Measurements from ENCODE around the gene KRT1. TPM values are rescaled to one million over a fixed set of nuclear protein-coding genes. Genes with fewer than 3 reads are reported as not detected.

The KRT1 gene
- total and polyA plus RNA-seq, 10 of the 15 experiments (the other 5 are each of a cell fraction or from before 2014, with no cell fraction given) = not detected

DNA sequence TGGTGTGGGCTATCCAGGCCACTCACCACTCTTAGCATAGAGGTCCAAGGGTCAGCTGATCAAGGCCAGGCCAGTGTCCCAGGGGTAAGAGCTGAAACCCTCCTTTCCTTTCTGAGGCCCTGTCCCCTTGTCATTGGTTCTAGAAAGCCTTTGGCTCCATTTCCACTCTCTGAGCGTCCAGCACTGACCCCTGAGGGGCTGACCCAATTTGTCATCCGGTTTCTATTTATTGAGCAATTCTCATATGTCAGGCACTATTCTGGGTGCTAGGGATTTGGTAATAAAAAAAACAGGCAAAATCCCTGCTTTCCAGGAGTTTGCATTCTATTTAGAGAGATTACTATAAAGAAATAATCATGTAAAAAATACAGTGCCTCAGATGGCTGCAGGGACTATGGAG is 19.8 kb upstream of the KRT1 start:
- Histone ChIP-seq H3K4me2 (ENCODE audit: control insufficient read depth, insufficient read depth) (no peak overlapping the region), H3K4me1 (ENCODE audit: control insufficient read depth, insufficient read depth, low read length) (no peaks in the 10 kb centered on the region), H3K27me3 (replicated peaks in 1 of 2; ENCODE audit: control insufficient read depth in 2 of 2, insufficient read depth in 2 of 2, low read length in 1 of 2) (peaks cover 1 to 2% of the 10 kb centered on the region in 2 experiments; a peak in 2 of 4 replicates), H3K4me3 (no peak overlapping the region), H3K27ac (ENCODE audit: control insufficient read depth, insufficient read depth) (no peak overlapping the region), H3K9me3 (replicated peaks; ENCODE audit: control insufficient read depth, insufficient read depth, low read length) (no peaks in the 10 kb centered on the region), H3K9ac (ENCODE audit: control insufficient read depth, insufficient read depth, low read length) (no peak overlapping the region), H2AFZ (ENCODE audit: control insufficient read depth, low read depth, low read length) (no peak overlapping the region), H3K79me2 (ENCODE audit: control insufficient read depth, insufficient read depth, low read length) (no peaks in the 10 kb centered on the region), H4K20me1 (ENCODE audit: control insufficient read depth, insufficient read depth) (no peaks in the 10 kb centered on the region), H3K36me3 (ENCODE audit: control insufficient read depth in 2 of 2, insufficient read depth in 2 of 2, low read length in 1 of 2) (no peaks in the 10 kb centered on the region)
- ChIA-PET CTCF (no interaction called here), RAD21 (ENCODE audit: unreplicated experiment) (no interaction called here), SMC1A (ENCODE audit: uncharacterized antibody, unreplicated experiment) (no interaction called here), POLR2A (no interaction called here)
- DNase-seq (ENCODE audit: low read depth, low spot score) (no peak), FAIRE-seq (no peak), ATAC-seq (no peak)
- WGBS (ENCODE audit: insufficient coverage, insufficient replicate concordance, low lambda C conversion rate, missing lambda C conversion rate) = 17% methylated on average over 2 of the region's 2 CpGs
- TF ChIP-seq MEF2B (IDR thresholded peaks at IDR 0.05; ENCODE audit: partially characterized antibody, poor library complexity, severe bottlenecking) (no peak), HSF1 (IDR thresholded peaks at IDR 0.05; ENCODE audit: low read depth, low read length) (no peak), SIN3A (IDR thresholded peaks at IDR 0.05; ENCODE audit: low read depth, low read length) (no peak), ZNF207 (IDR thresholded peaks at IDR 0.05; ENCODE audit: borderline replicate concordance) (no peak)
- in situ Hi-C loops (cut with MboI) (no loop called here), intact Hi-C loops (cut with micrococcal nuclease; ENCODE audit: unreplicated experiment) (no loop called here)
- BruUV-seq (replicated peaks) = no TSS peak

- ChIA-PET POLR2A (no interaction called here), RAD21 (ENCODE audit: unreplicated experiment) (no interaction called here), CTCF (interaction anchor here (0.7 kb wide), 1 partner anchor 12 kb away, joined by 3 read pairs; no protein-coding TSS in a partner anchor), SMC1A (ENCODE audit: uncharacterized antibody, unreplicated experiment) (no interaction called here)
- Histone ChIP-seq H3K36me3 (ENCODE audit: control insufficient read depth in 2 of 2, insufficient read depth in 2 of 2, low read length in 1 of 2) (no peaks in the 10 kb centered on the region), H3K9ac (ENCODE audit: control insufficient read depth, insufficient read depth, low read length) (no peak overlapping the region), H3K4me1 (ENCODE audit: control insufficient read depth, insufficient read depth, low read length) (no peaks in the 10 kb centered on the region), H4K20me1 (ENCODE audit: control insufficient read depth, insufficient read depth) (no peaks in the 10 kb centered on the region), H3K79me2 (ENCODE audit: control insufficient read depth, insufficient read depth, low read length) (no peaks in the 10 kb centered on the region), H3K27ac (ENCODE audit: control insufficient read depth, insufficient read depth) (no peak overlapping the region), H3K4me3 (no peak overlapping the region), H3K9me3 (replicated peaks; ENCODE audit: control insufficient read depth, insufficient read depth, low read length) (no peaks in the 10 kb centered on the region), H3K4me2 (ENCODE audit: control insufficient read depth, insufficient read depth) (no peak overlapping the region), H2AFZ (ENCODE audit: control insufficient read depth, low read depth, low read length) (no peak overlapping the region), H3K27me3 (replicated peaks in 1 of 2; ENCODE audit: control insufficient read depth in 2 of 2, insufficient read depth in 2 of 2, low read length in 1 of 2) (peaks cover 1 to 2% of the 10 kb centered on the region in 2 experiments; a peak in 2 of 4 replicates)
- ATAC-seq (no peak), DNase-seq (ENCODE audit: low read depth, low spot score) (no peak), FAIRE-seq (no peak)
- intact Hi-C loops (cut with micrococcal nuclease; ENCODE audit: unreplicated experiment) (no loop called here), in situ Hi-C loops (cut with MboI) (no loop called here)
- TF ChIP-seq RBBP5 (conservative IDR thresholded peaks at IDR 0.05) (no peak), NRF1 (conservative IDR thresholded peaks at IDR 0.05; ENCODE audit: low read depth, low read length) (no peak)
- TF ChIP-seq, protein P1, sequence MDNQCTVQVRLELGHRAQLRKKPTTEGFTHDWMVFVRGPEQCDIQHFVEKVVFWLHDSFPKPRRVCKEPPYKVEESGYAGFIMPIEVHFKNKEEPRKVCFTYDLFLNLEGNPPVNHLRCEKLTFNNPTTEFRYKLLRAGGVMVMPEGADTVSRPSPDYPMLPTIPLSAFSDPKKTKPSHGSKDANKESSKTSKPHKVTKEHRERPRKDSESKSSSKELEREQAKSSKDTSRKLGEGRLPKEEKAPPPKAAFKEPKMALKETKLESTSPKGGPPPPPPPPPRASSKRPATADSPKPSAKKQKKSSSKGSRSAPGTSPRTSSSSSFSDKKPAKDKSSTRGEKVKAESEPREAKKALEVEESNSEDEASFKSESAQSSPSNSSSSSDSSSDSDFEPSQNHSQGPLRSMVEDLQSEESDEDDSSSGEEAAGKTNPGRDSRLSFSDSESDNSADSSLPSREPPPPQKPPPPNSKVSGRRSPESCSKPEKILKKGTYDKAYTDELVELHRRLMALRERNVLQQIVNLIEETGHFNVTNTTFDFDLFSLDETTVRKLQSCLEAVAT (IDR thresholded peaks at IDR 0.05) = no peak
- BruUV-seq (replicated peaks) = no TSS peak
- WGBS (ENCODE audit: insufficient coverage, insufficient replicate concordance, low lambda C conversion rate, missing lambda C conversion rate) = 0% methylated on average over 2 of the region's 2 CpGs
Observed at GRCh38 chr12:52699373-52699772, 19.2 kb upstream of the KRT1 start.

Measured in GM12878 (cell line).